Spinal cord (tissue), 10 donors: ENCODE data around the gene THBD. TPM values are rescaled to one million over a fixed set of nuclear protein-coding genes. Genes with fewer than 3 reads are reported as not detected.
A peak's percentile ranks its signal among the peaks of the same experiment; 100 is the strongest.

ENCODE experiments used
- DNase-seq, 6 donors: peaks; one replicate each; pipeline versions ENCODE4 v3.0.0 to v3.0.0-alpha.2; 2013 to 2015; ENCODE audit warnings: low spot score in 6 of 6, low read depth in 4 of 6
- H3K27ac ChIP-seq: one replicate; pipeline ENCODE4 v1.5.1; 2013; ENCODE audit warnings: low read depth, low read length, control low read depth
- H3K27me3 ChIP-seq: one replicate; pipeline ENCODE4 v1.6.1; 2013; ENCODE audit warnings: low read length; ENCODE audit not compliant: control insufficient read depth, insufficient read depth
- H3K36me3 ChIP-seq: one replicate; pipeline ENCODE4 v1.6.1; 2013; ENCODE audit warnings: low read length; ENCODE audit not compliant: control insufficient read depth, insufficient read depth
- H3K4me1 ChIP-seq: one replicate; pipeline ENCODE4 v1.6.1; 2013; ENCODE audit warnings: low read length; ENCODE audit not compliant: control insufficient read depth, insufficient read depth
- H3K4me3 ChIP-seq: one replicate; pipeline ENCODE4 v1.5.1; 2013; ENCODE audit warnings: low read depth, low read length, control low read depth
- H3K9me3 ChIP-seq: one replicate; pipeline ENCODE4 v1.6.1; 2013; ENCODE audit warnings: low read length; ENCODE audit not compliant: control insufficient read depth, insufficient read depth
- WGBS: methylation state at CpG from one replicate; pipeline ENCODE4 v1.1.5; 2013; ENCODE audit warnings: missing lambda C conversion rate; ENCODE audit not compliant: insufficient coverage; 5-methylcytosine and 5-hydroxymethylcytosine counted together
- polyA plus RNA-seq, 2 donors: library from polyadenylated mRNA; unstranded; fragments of 120-200 nt; gene quantifications; one replicate each; pipeline ENCODE4 v1.2.1, GENCODE V29; 2013; ENCODE audit not compliant: insufficient read length in 2 of 2
- total RNA-seq, 2 donors: library from RNA; depleted of rRNA in 1 of 2; stranded (reverse); fragments of 120-200 nt in 1 of 2; fragments of >200 nt in 1 of 2; gene quantifications; one replicate each; pipeline versions ENCODE4 v1.2.3 to v1.2.4, GENCODE V29; 2013 to 2014
- donor health status: healthy.

THBD gene
- total and polyA plus RNA-seq, 4 donors, result 7.2 to 14.8 (median 13.0) TPM

GRCh38 chr20:22999756-23000155 is 49.7 kb downstream of the THBD start:
- no peaks in the 10 kb centered on the region for H3K4me1 ChIP-seq
- H3K4me3 ChIP-seq, result no peak overlapping the region
- no peak overlapping the region for H3K27ac ChIP-seq
- 88% methylated on average over 2 of the region's 4 CpGs for WGBS
- no peaks in the 10 kb centered on the region for H3K27me3 ChIP-seq
- DNase-seq, result peak in 1 of 6 donors; percentile 21
- H3K36me3 ChIP-seq, result no peaks in the 10 kb centered on the region
- no peaks in the 10 kb centered on the region for H3K9me3 ChIP-seq

- no peaks in the 10 kb centered on the region for H3K36me3 ChIP-seq
- H3K4me3 ChIP-seq, result no peak overlapping the region
- no peak overlapping the region for H3K27ac ChIP-seq
- H3K27me3 ChIP-seq, result no peaks in the 10 kb centered on the region
- no peaks in the 10 kb centered on the region for H3K9me3 ChIP-seq
- H3K4me1 ChIP-seq, result no peaks in the 10 kb centered on the region
- 80% methylated on average over 1 of the region's 2 CpGs for WGBS
- no peak for DNase-seq
Measured at GRCh38 chr20:22998476-22998875, 51.0 kb downstream of the THBD start.

- H3K27me3 ChIP-seq, result no peaks in the 10 kb centered on the region
- DNase-seq, result no peak
- H3K4me1 ChIP-seq, result no peaks in the 10 kb centered on the region
- H3K4me3 ChIP-seq, result no peak overlapping the region
- H3K27ac ChIP-seq, result no peak overlapping the region
- WGBS, result no CpG with 5 or more reads among the region's 1 CpG
- no peaks in the 10 kb centered on the region for H3K9me3 ChIP-seq
- no peaks in the 10 kb centered on the region for H3K36me3 ChIP-seq
Measured at GRCh38 chr20:22995923-22996322, 53.5 kb downstream of the THBD start.

Other genes starting within 250 kb of the THBD start
- under 1 TPM; 0.33 to 0.89 TPM for gene SSTR4, start 14.4 kb downstream of the THBD start, total RNA-seq
- gene SSTR4, start 14.4 kb downstream of the THBD start, polyA plus RNA-seq, result under 1 TPM; 0.59 to 0.89 TPM
- gene CD93, start 36.7 kb upstream of the THBD start, total RNA-seq, result 10 to 100 TPM; 33.4 to 54.5 TPM
- gene CD93, start 36.7 kb upstream of the THBD start, polyA plus RNA-seq, result 10 to 100 TPM; 19.6 to 19.8 TPM